Measurements from ENCODE around the gene BCS1L.

Gene BCS1L

DNA sequence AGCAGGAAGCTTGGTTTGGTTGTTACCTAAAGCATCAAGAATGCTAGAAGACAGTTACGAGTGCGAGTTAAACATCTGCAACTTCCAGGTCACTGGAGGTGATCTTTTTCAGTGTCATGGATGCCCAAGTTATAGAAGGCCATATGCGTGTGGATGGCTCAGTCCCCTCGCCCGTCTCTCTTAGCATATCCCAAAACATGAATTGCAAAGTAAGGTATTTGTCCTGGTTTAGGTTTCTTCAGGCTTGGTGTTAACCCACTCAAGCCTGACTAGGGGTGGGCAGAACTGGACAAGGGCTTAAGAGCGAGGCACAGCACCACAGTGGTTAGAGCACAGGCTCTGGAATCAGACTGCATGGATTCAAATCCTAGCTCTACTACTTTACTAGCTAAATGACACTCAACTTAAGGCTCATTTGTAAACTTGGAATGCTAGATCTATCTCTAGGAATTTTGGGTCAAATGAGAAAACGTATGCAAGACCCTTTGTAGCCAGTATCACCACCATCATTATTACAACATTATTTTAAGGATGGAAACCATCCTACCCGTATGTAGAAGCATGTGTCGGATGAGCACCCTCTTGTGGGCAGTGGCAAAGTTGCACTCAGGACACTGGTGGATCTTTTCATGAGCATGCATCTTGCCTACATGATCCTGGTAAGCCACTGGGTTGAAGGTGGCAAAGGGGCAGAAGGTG is 11.2 kb upstream of the BCS1L start:
- no peak for TF ChIP-seq EP300 (IDR thresholded peaks at IDR 0.05; ENCODE audit: borderline replicate concordance)
- peak; percentile 75 for TF ChIP-seq RAD21 (IDR thresholded peaks at IDR 0.05; ENCODE audit: low read depth)
- no peak for TF ChIP-seq EGR1 (IDR thresholded peaks at IDR 0.05)
- TF ChIP-seq, protein P1, sequence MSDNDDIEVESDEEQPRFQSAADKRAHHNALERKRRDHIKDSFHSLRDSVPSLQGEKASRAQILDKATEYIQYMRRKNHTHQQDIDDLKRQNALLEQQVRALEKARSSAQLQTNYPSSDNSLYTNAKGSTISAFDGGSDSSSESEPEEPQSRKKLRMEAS (IDR thresholded peaks at IDR 0.05), result no peak

GRCh38 chr2:218648787-218649100 is 10.7 kb upstream of the BCS1L start:
- TF ChIP-seq RAD21 (IDR thresholded peaks at IDR 0.05; ENCODE audit: low read depth), result no peak
- TF ChIP-seq FOXM1 (IDR thresholded peaks at IDR 0.05; ENCODE audit: borderline replicate concordance, low read depth), result no peak

DNA sequence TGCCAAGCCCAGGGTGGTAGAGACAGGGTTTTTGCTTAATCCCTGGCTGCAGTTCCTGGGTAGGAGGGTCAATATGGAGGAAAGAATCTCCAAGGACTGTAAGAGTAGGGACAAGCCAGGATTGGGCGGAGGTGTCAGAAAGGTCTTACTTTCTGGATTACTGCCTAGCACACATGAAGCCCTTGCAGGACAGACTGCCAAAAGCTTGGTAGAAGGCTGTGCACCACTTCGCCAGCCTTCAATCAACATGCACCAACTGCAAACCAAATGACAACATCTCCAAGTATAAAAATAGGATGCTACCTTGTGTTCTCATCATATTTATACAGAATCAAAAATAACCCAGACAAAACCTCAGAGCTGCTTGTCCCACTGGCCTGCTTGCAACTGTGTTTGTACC is 3.7 kb upstream of the BCS1L start:
- TF ChIP-seq NFIC (IDR thresholded peaks at IDR 0.05) (no peak), REST (IDR thresholded peaks at IDR 0.05; ENCODE audit: low read depth) (no peak), TCF12 (IDR thresholded peaks at IDR 0.05; ENCODE audit: low read depth) (no peak), ZBTB7A (IDR thresholded peaks at IDR 0.05; ENCODE audit: low read depth) (no peak), TEAD4 (IDR thresholded peaks at IDR 0.05) (no peak), USF1 (IDR thresholded peaks at IDR 0.05) (no peak), RAD21 (IDR thresholded peaks at IDR 0.05; ENCODE audit: low read depth) (no peak), EP300 (IDR thresholded peaks at IDR 0.05; ENCODE audit: borderline replicate concordance) (no peak), CEBPB (IDR thresholded peaks at IDR 0.05) (no peak), EGR1 (IDR thresholded peaks at IDR 0.05) (no peak), FOXM1 (IDR thresholded peaks at IDR 0.05; ENCODE audit: borderline replicate concordance, low read depth) (no peak), CREB1 (IDR thresholded peaks at IDR 0.05; ENCODE audit: low read depth) (no peak), YY1 (IDR thresholded peaks at IDR 0.05; ENCODE audit: low read depth) (no peak), TAF1 (IDR thresholded peaks at IDR 0.05; ENCODE audit: low read depth) (no peak)
- TF ChIP-seq, protein P1 (IDR thresholded peaks at IDR 0.05), result no peak

DNA sequence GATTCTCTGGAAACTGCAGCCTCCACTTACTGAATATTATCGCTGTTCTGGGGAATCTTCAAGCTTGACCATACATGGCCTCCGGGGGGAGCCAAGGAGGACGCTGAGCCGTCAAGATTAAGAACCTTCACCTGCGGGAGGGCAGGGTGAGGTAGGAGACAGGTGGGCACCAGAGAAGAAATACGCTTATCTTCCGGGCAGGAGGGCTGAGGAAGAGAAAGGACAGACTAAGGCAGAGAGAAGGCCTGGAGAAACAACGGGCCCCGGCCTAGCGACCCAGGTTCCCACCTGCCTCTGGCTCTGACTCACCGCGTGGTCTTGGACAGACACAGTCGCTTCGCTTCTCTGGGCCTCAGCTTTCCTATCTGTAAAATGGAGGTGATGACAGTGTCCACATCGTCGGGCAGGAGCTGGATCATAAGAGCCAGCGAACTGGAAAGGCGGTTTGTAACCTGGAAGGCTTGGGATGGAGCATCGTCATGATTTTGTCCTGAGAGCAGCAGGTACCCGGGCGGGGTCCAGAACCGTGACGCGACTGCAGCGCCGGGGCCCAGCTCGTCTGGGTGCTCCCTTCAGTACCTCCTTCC is 719 bp upstream of the BCS1L start:
- TF ChIP-seq, protein P1 (IDR thresholded peaks at IDR 0.05), result no peak
- TF ChIP-seq REST (IDR thresholded peaks at IDR 0.05; ENCODE audit: low read depth) (no peak), TEAD4 (IDR thresholded peaks at IDR 0.05) (no peak), YY1 (IDR thresholded peaks at IDR 0.05; ENCODE audit: low read depth) (no peak), FOXM1 (IDR thresholded peaks at IDR 0.05; ENCODE audit: borderline replicate concordance, low read depth) (no peak), USF1 (IDR thresholded peaks at IDR 0.05) (no peak), NFIC (IDR thresholded peaks at IDR 0.05) (no peak), RAD21 (IDR thresholded peaks at IDR 0.05; ENCODE audit: low read depth) (no peak), TCF12 (IDR thresholded peaks at IDR 0.05; ENCODE audit: low read depth) (no peak), EGR1 (IDR thresholded peaks at IDR 0.05) (no peak)

DNA sequence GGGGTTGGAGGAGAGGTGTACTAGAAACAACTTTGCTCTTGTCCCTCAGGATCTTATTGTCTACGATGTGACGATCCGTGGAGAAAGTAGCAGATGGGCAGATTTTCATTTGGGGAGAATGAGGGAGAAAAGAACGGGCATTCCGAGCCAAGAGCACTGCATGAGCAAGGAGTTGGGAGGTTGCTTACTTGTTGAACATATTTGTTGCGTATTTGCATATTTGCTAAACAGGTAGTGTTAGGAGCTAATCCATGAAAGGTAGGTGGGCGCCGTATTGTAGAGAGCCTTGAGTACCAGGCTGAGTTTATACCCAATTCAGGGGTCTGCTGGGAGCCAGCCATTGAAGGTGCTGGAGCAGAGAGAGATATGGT is 490 bp downstream of the BCS1L start:
- no peak for TF ChIP-seq ZBTB7A (IDR thresholded peaks at IDR 0.05; ENCODE audit: low read depth)
- TF ChIP-seq CEBPB (IDR thresholded peaks at IDR 0.05), result no peak

- TF ChIP-seq EP300 (IDR thresholded peaks at IDR 0.05; ENCODE audit: borderline replicate concordance), result no peak
- TF ChIP-seq REST (IDR thresholded peaks at IDR 0.05; ENCODE audit: low read depth), result no peak
- TF ChIP-seq CREB1 (IDR thresholded peaks at IDR 0.05; ENCODE audit: low read depth), result no peak
- no peak for TF ChIP-seq ZBTB7A (IDR thresholded peaks at IDR 0.05; ENCODE audit: low read depth)
- TF ChIP-seq TEAD4 (IDR thresholded peaks at IDR 0.05), result no peak
- TF ChIP-seq TCF12 (IDR thresholded peaks at IDR 0.05; ENCODE audit: low read depth), result no peak
- TF ChIP-seq RAD21 (IDR thresholded peaks at IDR 0.05; ENCODE audit: low read depth), result no peak
- no peak for TF ChIP-seq NFIC (IDR thresholded peaks at IDR 0.05)
- no peak for TF ChIP-seq TAF1 (IDR thresholded peaks at IDR 0.05; ENCODE audit: low read depth)
- TF ChIP-seq, protein P1 (IDR thresholded peaks at IDR 0.05), result no peak
- no peak for TF ChIP-seq YY1 (IDR thresholded peaks at IDR 0.05; ENCODE audit: low read depth)
- no peak for TF ChIP-seq USF1 (IDR thresholded peaks at IDR 0.05)
- TF ChIP-seq EGR1 (IDR thresholded peaks at IDR 0.05), result no peak
- no peak for TF ChIP-seq CEBPB (IDR thresholded peaks at IDR 0.05)
Observed at GRCh38 chr2:218662377-218662776, 2.9 kb downstream of the BCS1L start.
